Stomach (tissue), 9 donors: ENCODE data around the gene UBA52. TPM values are rescaled to one million over a fixed set of nuclear protein-coding genes. Genes with fewer than 3 reads are reported as not detected.
"Not testable (repeated sequence)": the region's sequence is repeated elsewhere in the genome, so short reads cannot be mapped to it uniquely, and the experiment has no call there.

ENCODE experiments used
- DNase-seq, 2 donors: peaks; one replicate each; pipeline versions ENCODE4 v3.0.0 to v3.0.0-alpha.2; 2013 to 2019
- H3K27ac ChIP-seq, 5 donors: fragments of 200-600 bp in 4 of 5; sonication (generic) in 4 of 5; one replicate each; pipeline ENCODE4 v1.5.1; 2013 to 2019; ENCODE audit warnings: mild to moderate bottlenecking in 1 of 5, moderate library complexity in 1 of 5
- H3K27me3 ChIP-seq, 3 donors: fragments of 200-600 bp; sonication (generic); one replicate each; pipeline ENCODE4 v1.5.1; 2017 to 2019; ENCODE audit warnings: mixed run types in 1 of 3
- H3K36me3 ChIP-seq, 4 donors: fragments of 200-600 bp; sonication (generic); 1 replicate in 3 of 4; 2 replicates in 1 of 4; pipeline ENCODE4 v1.5.1; 2016 to 2019
- H3K4me1 ChIP-seq, 4 donors: fragments of 200-600 bp; sonication (generic); one replicate each; pipeline ENCODE4 v1.5.1; 2016 to 2019
- H3K4me3 ChIP-seq, 4 donors: fragments of 200-600 bp; sonication (generic) in 3 of 4; one replicate each; pipeline ENCODE4 v1.5.1; 2016 to 2019; ENCODE audit warnings: mild to moderate bottlenecking in 1 of 4
- H3K9me3 ChIP-seq, 4 donors: fragments of 200-600 bp; sonication (generic); one replicate each; pipeline ENCODE4 v1.5.1; 2016 to 2019
- EP300 ChIP-seq: sonication (generic); formaldehyde crosslinking; IDR thresholded peaks from one replicate; pipeline ENCODE4 v1.6.1; 2017; ENCODE audit warnings: antibody characterized with exemption
- POLR2A ChIP-seq, 4 donors: fragments of 450-650 bp; IDR thresholded peaks; one replicate each; pipeline ENCODE4 v1.6.1; 2016; ENCODE audit warnings: antibody characterized with exemption in 4 of 4, control low read depth in 2 of 4, mild to moderate bottlenecking in 1 of 4, moderate library complexity in 1 of 4
- POLR2AphosphoS5 ChIP-seq, 3 donors: sonication (generic); formaldehyde crosslinking; IDR thresholded peaks; one replicate each; pipeline ENCODE4 v1.6.1; 2016; ENCODE audit warnings: antibody characterized with exemption in 3 of 3
- WGBS, 5 donors: extraction: QIAGEN DNeasy Blood & Tissue Kit in 3 of 5; methylation state at CpG; one replicate each; pipeline versions ENCODE4 v1.1.5 to v1.1.7; 2013 to 2018; 5-methylcytosine and 5-hydroxymethylcytosine counted together
- intact Hi-C: fragments of 100-400 bp; cut with DNase I; formaldehyde crosslinking; loops from one replicate; pipeline ENCODE4 v1.15.1; 2023; ENCODE audit warnings: low total_unique reads
- polyA plus RNA-seq, 3 donors: library from polyadenylated mRNA; stranded (reverse); fragments of 200-250 nt; gene quantifications; one replicate each; pipeline ENCODE4 v1.2.3, GENCODE V29; 2013
- total RNA-seq, 5 donors: library from RNA; depleted of rRNA; stranded (reverse); fragments of >200 nt; gene quantifications; one replicate each; pipeline versions ENCODE4 v1.1.0 to v1.2.3, GENCODE V29; 2014 to 2016
- TF ChIP-seq, protein P1 (sequence below), 7 experiments: fragments of 450-650 bp in 4 of 7; fragments of 200-600 bp in 3 of 7; sonication (generic) in 3 of 7; IDR thresholded peaks; one replicate each; pipeline ENCODE4 v1.5.1; 2016 to 2019; ENCODE audit warnings: antibody characterized with exemption in 7 of 7, control low read depth in 2 of 7, mild to moderate bottlenecking in 1 of 7
- donor health status: healthy with polysubstance abuse.
- donor health status: Bipolar disorder and iron deficiency.
- donor health status: healthy.

UBA52 gene
- total and polyA plus RNA-seq, 8 donors: 84.3 to 1,681 (median 493) TPM

DNA sequence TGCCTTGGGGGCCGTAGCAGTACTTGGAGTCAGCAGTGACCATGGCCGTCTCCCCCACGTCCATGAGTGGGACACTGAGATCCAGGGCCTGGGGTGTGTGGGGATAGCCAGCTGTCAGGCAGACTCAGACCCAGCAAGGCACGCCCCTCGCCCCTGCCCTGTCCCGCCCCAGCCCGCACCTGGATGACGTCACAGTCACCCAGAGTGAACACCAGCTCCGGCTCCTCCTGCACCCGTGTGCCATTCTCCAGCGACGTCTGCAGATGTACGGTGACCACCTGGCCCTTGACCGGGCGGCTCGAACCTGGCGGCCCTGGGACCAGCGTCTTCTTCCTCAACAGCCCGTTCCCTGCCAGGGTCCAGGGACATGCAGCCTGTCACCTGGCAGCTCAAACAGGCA is 32.3 kb upstream of the UBA52 start:
- Histone ChIP-seq H3K27me3 (no peaks in the 10 kb centered on the region), H3K4me3 (no peak overlapping the region), H3K27ac (no peak overlapping the region), H3K4me1 (peaks cover 9 to 24% (median 21%) of the 10 kb centered on the region in 4 donors), H3K36me3 (peaks cover 35 to 72% (median 71%) of the 10 kb centered on the region in 4 donors), H3K9me3 (no peaks in the 10 kb centered on the region)
- no peak for DNase-seq
- WGBS, 5 donors: 92 to 98% (median 97%) methylated on average over 11 to 19 of the region's 19 CpGs
- intact Hi-C loops: no loop called here
- no peak for TF ChIP-seq POLR2AphosphoS5 (IDR thresholded peaks at IDR 0.05)
- no peak for TF ChIP-seq EP300
- TF ChIP-seq, protein P1, sequence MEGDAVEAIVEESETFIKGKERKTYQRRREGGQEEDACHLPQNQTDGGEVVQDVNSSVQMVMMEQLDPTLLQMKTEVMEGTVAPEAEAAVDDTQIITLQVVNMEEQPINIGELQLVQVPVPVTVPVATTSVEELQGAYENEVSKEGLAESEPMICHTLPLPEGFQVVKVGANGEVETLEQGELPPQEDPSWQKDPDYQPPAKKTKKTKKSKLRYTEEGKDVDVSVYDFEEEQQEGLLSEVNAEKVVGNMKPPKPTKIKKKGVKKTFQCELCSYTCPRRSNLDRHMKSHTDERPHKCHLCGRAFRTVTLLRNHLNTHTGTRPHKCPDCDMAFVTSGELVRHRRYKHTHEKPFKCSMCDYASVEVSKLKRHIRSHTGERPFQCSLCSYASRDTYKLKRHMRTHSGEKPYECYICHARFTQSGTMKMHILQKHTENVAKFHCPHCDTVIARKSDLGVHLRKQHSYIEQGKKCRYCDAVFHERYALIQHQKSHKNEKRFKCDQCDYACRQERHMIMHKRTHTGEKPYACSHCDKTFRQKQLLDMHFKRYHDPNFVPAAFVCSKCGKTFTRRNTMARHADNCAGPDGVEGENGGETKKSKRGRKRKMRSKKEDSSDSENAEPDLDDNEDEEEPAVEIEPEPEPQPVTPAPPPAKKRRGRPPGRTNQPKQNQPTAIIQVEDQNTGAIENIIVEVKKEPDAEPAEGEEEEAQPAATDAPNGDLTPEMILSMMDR (IDR thresholded peaks at IDR 0.05): no peak
- TF ChIP-seq POLR2A (IDR thresholded peaks at IDR 0.05): no peak

DNA sequence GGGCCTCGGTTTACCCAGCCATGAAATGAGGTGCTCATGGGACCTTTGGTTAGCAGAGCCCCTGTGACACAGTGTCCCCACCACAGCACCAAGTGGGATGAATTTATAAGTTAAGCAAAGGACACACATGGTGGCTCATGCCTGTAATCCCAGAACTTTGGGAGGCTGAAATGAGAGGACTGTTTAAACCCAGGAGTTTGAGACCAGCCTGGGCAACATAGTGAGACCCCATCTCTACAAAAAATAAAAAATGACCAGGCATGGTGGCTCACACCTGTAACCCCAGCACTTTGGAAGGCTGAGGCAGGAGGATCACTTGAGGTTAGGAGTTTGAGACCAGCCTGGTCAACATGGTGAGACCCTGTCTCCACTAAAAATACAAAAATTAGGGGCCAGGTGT is 31.5 kb upstream of the UBA52 start:
- H3K27me3 ChIP-seq, H3K9me3 ChIP-seq, DNase-seq, H3K27ac ChIP-seq, intact Hi-C loops, H3K4me3 ChIP-seq: not testable (repeated sequence)
- Histone ChIP-seq H3K4me1 (peaks cover 9 to 27% (median 21%) of the 10 kb centered on the region in 4 donors), H3K36me3 (peaks cover 35 to 64% (median 63%) of the 10 kb centered on the region in 4 donors)
- 85 to 100% (median 92%) methylated on average over 1 of the region's 1 CpG for WGBS, 5 donors

DNA sequence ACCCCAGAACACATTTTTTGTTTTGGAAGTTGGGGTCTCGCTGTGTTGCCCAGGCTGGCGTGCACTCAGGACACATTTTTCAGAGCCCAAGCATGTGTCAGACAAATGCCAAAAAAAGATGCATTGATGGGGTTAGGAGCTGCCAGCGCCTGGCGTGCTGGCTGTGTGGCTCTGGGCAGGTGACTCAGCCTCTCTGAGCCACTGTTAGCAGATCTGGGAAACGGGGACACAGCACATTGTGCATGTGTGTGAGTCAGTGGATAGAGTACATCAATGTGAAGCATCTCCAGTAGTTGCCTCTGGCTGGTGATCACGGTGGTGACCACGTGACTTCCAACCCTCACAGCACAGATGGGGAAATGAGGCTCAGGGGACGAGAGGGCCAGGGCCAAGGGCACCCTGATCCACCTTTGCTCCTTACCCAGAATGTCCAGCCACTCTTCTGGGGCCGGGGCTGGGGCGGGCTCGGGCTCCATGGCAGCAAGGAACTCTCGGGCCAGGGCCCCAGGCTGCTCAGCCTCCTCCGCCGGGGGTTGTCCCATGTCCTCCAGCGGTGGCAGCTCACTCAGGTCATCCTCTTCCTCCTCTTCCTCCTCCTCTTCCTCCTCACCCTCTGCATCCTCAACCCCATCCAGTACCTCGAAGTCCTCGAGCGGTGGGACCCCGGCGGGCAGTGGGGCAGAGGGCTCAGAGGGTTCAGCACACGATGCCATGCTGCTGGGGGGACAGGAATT is 30.2 kb upstream of the UBA52 start:
- H3K27me3 ChIP-seq: no peaks in the 10 kb centered on the region
- no peak for DNase-seq
- no peak overlapping the region for H3K4me3 ChIP-seq
- H3K36me3 ChIP-seq: peaks cover 33 to 52% (median 51%) of the 10 kb centered on the region in 4 donors
- TF ChIP-seq EP300: no peak
- TF ChIP-seq, protein P1 (IDR thresholded peaks at IDR 0.05): no peak
- TF ChIP-seq POLR2AphosphoS5 (IDR thresholded peaks at IDR 0.05): no peak
- no peak for TF ChIP-seq POLR2A (IDR thresholded peaks at IDR 0.05)
- H3K9me3 ChIP-seq: no peaks in the 10 kb centered on the region
- 79 to 89% (median 87%) methylated on average over 17 to 21 of the region's 21 CpGs for WGBS, 5 donors
- intact Hi-C loops: no loop called here
- peak overlapping the region in 1 of 5 donors; percentile 96 for H3K27ac ChIP-seq
- H3K4me1 ChIP-seq: peaks cover 9 to 27% (median 21%) of the 10 kb centered on the region in 4 donors

DNA sequence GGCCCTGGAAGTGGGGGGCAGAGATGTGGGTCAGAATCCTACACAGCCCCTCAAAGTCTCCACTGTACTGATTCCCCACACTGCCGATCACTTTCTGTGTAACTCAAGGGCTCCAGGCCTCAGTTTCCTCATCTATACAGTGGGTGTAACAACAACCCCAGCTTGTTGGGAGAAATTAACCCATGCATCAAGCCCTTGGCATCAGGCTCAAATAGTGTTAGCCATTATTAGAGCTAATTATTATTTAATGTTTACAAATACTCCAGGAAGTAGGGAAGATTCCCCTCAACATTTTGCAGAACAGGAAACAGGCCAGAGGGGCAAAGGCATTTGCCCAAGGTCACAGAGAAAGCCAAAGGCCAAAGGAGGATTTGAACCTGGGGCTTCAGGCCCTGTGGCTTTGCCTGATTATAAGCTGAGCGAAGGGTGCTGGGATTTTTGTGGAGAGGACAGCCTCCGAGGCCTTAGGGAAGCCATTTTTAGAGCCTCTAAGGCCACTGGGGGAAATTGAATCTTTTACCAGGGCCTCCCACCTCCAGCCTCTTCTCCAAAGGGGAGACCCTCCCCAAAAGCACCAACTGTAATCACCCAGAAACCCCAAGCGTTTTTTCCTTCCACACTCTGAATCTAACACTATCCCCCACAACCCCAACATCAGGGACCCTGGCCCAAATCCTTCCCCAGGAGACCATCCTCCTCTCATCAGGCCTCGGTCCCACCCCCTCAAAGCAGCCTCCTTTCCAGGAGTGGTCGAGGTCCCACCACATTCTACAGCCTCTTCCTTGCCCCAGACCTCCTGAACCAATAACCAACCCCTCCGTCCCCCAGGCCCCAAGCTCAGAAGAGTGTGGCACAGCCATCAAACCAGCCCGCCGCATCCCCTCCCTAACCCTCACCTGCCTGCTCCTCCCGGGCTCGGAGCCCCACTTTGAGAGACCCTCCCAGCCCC is 29.4 kb upstream of the UBA52 start:
- no peaks in the 10 kb centered on the region for H3K9me3 ChIP-seq
- peak overlapping the region; percentile 85 to 96 (median 91) for H3K27ac ChIP-seq
- DNase-seq: no peak
- 17 to 24% (median 20%) methylated on average over 11 of the region's 11 CpGs for WGBS, 5 donors
- TF ChIP-seq, protein P1 (IDR thresholded peaks at IDR 0.05): no peak
- TF ChIP-seq POLR2AphosphoS5 (IDR thresholded peaks at IDR 0.05): no peak
- intact Hi-C loops: no loop called here
- H3K4me3 ChIP-seq: peak overlapping the region; percentile 75 to 93 (median 91)
- peaks cover 9 to 27% (median 21%) of the 10 kb centered on the region in 4 donors for H3K4me1 ChIP-seq
- no peaks in the 10 kb centered on the region for H3K27me3 ChIP-seq
- H3K36me3 ChIP-seq: peaks cover 25 to 44% (median 43%) of the 10 kb centered on the region in 4 donors
